ENCODE data around the gene RNF182. TPM values are rescaled to one million over a fixed set of nuclear protein-coding genes. Genes with fewer than 3 reads are reported as not detected.

The RNF182 gene
- total and polyA plus RNA-seq, 2 donors (not counting 3 experiments of a cell fraction or from before 2014, with no cell fraction given), result 0.43 to 0.93 TPM

- POLR2A ChIA-PET, result no interaction called here
- H2AFZ ChIP-seq (ENCODE audit: low read depth, low read length), result no peak overlapping the region
- TF ChIP-seq CTCF (IDR thresholded peaks at IDR 0.05; ENCODE audit: extremely low read depth in 1 of 2, insufficient read depth in 1 of 2, low read depth in 1 of 2, low read length in 2 of 2) (peak; percentile 54 to 62), GATA2 (IDR thresholded peaks at IDR 0.05; ENCODE audit: insufficient read depth, insufficient read length, low read depth, low read length) (peak; percentile 77), EZH2 (IDR thresholded peaks at IDR 0.05; ENCODE audit: borderline replicate concordance, low read depth, low read length, severe bottlenecking) (no peak), POLR2A (IDR thresholded peaks at IDR 0.05; ENCODE audit: low read depth, low read length) (no peak), FOS (IDR thresholded peaks at IDR 0.05; ENCODE audit: borderline replicate concordance, insufficient read depth, low read length) (no peak)
- H4K20me1 ChIP-seq (replicated peaks; ENCODE audit: control insufficient read depth, extremely low read depth, insufficient read depth, low read length), result no peaks in the 10 kb centered on the region
- BruUV-seq (replicated peaks), result no TSS peak
- dilution Hi-C loops (cut with MboI; ENCODE audit: extremely low pct_ligation_motif_present, low sequenced_read_pairs) (no loop called here), intact Hi-C loops (cut with micrococcal nuclease) (loop anchor here (1.0 kb wide), 5 partner anchors 114 to 1481 kb away; no protein-coding TSS in a partner anchor)
- H3K4me3 ChIP-seq (replicated peaks in 1 of 3; ENCODE audit: insufficient read depth in 1 of 3, low read depth in 1 of 3, low read length in 3 of 3), result no peak overlapping the region
- peak; percentile 67 for DNase-seq (ENCODE audit: low read depth, low spot score)
- FAIRE-seq, result peak; percentile 59
- no peaks in the 10 kb centered on the region for H3K9me3 ChIP-seq (replicated peaks; ENCODE audit: control insufficient read depth, insufficient read depth, low read length)
- H3K36me3 ChIP-seq (ENCODE audit: control insufficient read depth in 2 of 2, extremely low read depth in 1 of 2, insufficient read depth in 2 of 2, low read length in 2 of 2), result no peaks in the 10 kb centered on the region
- H3K79me2 ChIP-seq (ENCODE audit: control insufficient read depth, insufficient read depth, low read length), result no peaks in the 10 kb centered on the region
- no peaks in the 10 kb centered on the region for H3K9me1 ChIP-seq (replicated peaks; ENCODE audit: control insufficient read depth, extremely low read depth, insufficient read depth, low read length)
- no peak overlapping the region for H3K9ac ChIP-seq (replicated peaks; ENCODE audit: extremely low read depth, insufficient read depth, low read length)
- H3K27ac ChIP-seq (ENCODE audit: insufficient read depth, low read depth, low read length), result no peak overlapping the region
- H3K4me2 ChIP-seq (ENCODE audit: insufficient read depth, low read length), result no peak overlapping the region
- CTCF ChIA-PET, result interaction anchor here (0.6 to 5.6 kb wide), 51 partner anchors 8 to 1715 kb away, joined by 3 to 203 read pairs (median 4); partner anchors contain the start of gene RNF182
- peaks cover 6% of the 10 kb centered on the region for H3K4me1 ChIP-seq (ENCODE audit: control insufficient read depth, extremely low read depth, insufficient read depth, low read length)
- peaks cover 3% of the 10 kb centered on the region in 2 experiments for H3K27me3 ChIP-seq (ENCODE audit: control insufficient read depth in 2 of 2, insufficient read depth in 2 of 2, low read length in 2 of 2)
Observed at GRCh38 chr6:13908955-13909381, 15.8 kb upstream of the RNF182 start.

DNA sequence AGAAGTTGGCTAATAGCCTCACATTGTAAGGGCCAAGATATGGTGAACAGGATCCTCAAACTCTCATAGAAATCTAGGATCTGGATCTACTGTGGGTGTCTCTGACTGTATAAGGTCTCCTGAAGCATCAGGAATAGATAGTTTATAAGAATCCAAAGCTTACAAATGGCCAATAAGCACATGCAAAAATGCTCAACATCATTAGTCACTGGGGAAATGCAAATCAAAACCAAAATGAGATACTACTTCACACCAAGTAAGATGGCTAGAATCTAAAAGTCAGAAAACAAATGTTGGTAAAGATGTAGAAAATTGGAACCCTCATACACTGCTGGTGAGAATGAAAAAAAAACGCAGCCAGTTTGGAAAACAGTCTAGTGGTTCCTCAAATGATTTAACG is 14.3 kb upstream of the RNF182 start:
- Histone ChIP-seq H3K4me1 (ENCODE audit: control insufficient read depth, extremely low read depth, insufficient read depth, low read length) (peaks cover 6% of the 10 kb centered on the region), H3K4me3 (replicated peaks in 1 of 3; ENCODE audit: insufficient read depth in 1 of 3, low read depth in 1 of 3, low read length in 3 of 3) (no peak overlapping the region), H3K79me2 (ENCODE audit: control insufficient read depth, insufficient read depth, low read length) (no peaks in the 10 kb centered on the region), H3K9me1 (replicated peaks; ENCODE audit: control insufficient read depth, extremely low read depth, insufficient read depth, low read length) (no peaks in the 10 kb centered on the region), H3K36me3 (ENCODE audit: control insufficient read depth in 2 of 2, extremely low read depth in 1 of 2, insufficient read depth in 2 of 2, low read length in 2 of 2) (no peaks in the 10 kb centered on the region), H3K27me3 (ENCODE audit: control insufficient read depth in 2 of 2, insufficient read depth in 2 of 2, low read length in 2 of 2) (peaks cover 2 to 3% of the 10 kb centered on the region in 2 experiments), H3K4me2 (ENCODE audit: insufficient read depth, low read length) (no peak overlapping the region), H3K9ac (replicated peaks; ENCODE audit: extremely low read depth, insufficient read depth, low read length) (no peak overlapping the region), H3K27ac (ENCODE audit: insufficient read depth, low read depth, low read length) (no peak overlapping the region), H2AFZ (ENCODE audit: low read depth, low read length) (no peak overlapping the region), H3K9me3 (replicated peaks; ENCODE audit: control insufficient read depth, insufficient read depth, low read length) (no peaks in the 10 kb centered on the region), H4K20me1 (replicated peaks; ENCODE audit: control insufficient read depth, extremely low read depth, insufficient read depth, low read length) (no peaks in the 10 kb centered on the region)
- FAIRE-seq, result no peak
- CTCF ChIA-PET, result interaction anchor here (1.3 to 5.6 kb wide), 7 partner anchors 10 to 233 kb away, joined by 3 to 203 read pairs (median 47); partner anchors contain the start of gene RNF182
- no peak for DNase-seq (ENCODE audit: low read depth, low spot score)
- dilution Hi-C loops (cut with MboI; ENCODE audit: extremely low pct_ligation_motif_present, low sequenced_read_pairs), result no loop called here
- TF ChIP-seq, protein P1, sequence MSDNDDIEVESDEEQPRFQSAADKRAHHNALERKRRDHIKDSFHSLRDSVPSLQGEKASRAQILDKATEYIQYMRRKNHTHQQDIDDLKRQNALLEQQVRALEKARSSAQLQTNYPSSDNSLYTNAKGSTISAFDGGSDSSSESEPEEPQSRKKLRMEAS (IDR thresholded peaks at IDR 0.05; ENCODE audit: insufficient read depth, insufficient read length), result no peak
- TF ChIP-seq JUN (IDR thresholded peaks at IDR 0.05; ENCODE audit: borderline replicate concordance, insufficient read depth, insufficient read length, low read depth) (no peak), POLR2A (IDR thresholded peaks at IDR 0.05; ENCODE audit: low read depth, low read length) (no peak), EZH2 (IDR thresholded peaks at IDR 0.05; ENCODE audit: borderline replicate concordance, low read depth, low read length, severe bottlenecking) (no peak), CTCF (IDR thresholded peaks at IDR 0.05; ENCODE audit: extremely low read depth in 1 of 2, insufficient read depth in 1 of 2, low read depth in 1 of 2, low read length in 2 of 2) (no peak), POLR2AphosphoS5 (IDR thresholded peaks at IDR 0.05; ENCODE audit: insufficient read depth, low read depth, low read length) (no peak), MYC (IDR thresholded peaks at IDR 0.05; ENCODE audit: low read depth, low read length) (no peak), FOS (IDR thresholded peaks at IDR 0.05; ENCODE audit: borderline replicate concordance, insufficient read depth, low read length) (no peak), GATA2 (IDR thresholded peaks at IDR 0.05; ENCODE audit: insufficient read depth, insufficient read length, low read depth, low read length) (no peak)
- intact Hi-C loops (cut with micrococcal nuclease), result no loop called here
- no TSS peak for BruUV-seq (replicated peaks)
- POLR2A ChIA-PET, result no interaction called here

All from endothelial cell of umbilical vein (primary cell).